Choroid plexus epithelial cell (primary cell): ENCODE results near the gene CYB5R3.
"Not testable (repeated sequence)": the region's sequence is repeated elsewhere in the genome, so short reads cannot be mapped to it uniquely, and the experiment has no call there.

Experiments
- DNase-seq: peaks from one replicate; pipeline ENCODE4 v3.0.0-alpha.2; 2010; ENCODE audit warnings: low read depth
- H3K4me3 ChIP-seq: 2 replicates; pipeline ENCODE4 v1.5.1; 2011; ENCODE audit warnings: low read depth, mild to moderate bottlenecking, control low read depth, low read length, moderate library complexity
- TF ChIP-seq, protein P1 (sequence below): conservative IDR thresholded peaks from 2 replicates; pipeline ENCODE4 v1.5.1; 2011; ENCODE audit warnings: low read depth, mild to moderate bottlenecking, control low read depth, inconsistent platforms, low read length, moderate library complexity

Gene CYB5R3

DNA sequence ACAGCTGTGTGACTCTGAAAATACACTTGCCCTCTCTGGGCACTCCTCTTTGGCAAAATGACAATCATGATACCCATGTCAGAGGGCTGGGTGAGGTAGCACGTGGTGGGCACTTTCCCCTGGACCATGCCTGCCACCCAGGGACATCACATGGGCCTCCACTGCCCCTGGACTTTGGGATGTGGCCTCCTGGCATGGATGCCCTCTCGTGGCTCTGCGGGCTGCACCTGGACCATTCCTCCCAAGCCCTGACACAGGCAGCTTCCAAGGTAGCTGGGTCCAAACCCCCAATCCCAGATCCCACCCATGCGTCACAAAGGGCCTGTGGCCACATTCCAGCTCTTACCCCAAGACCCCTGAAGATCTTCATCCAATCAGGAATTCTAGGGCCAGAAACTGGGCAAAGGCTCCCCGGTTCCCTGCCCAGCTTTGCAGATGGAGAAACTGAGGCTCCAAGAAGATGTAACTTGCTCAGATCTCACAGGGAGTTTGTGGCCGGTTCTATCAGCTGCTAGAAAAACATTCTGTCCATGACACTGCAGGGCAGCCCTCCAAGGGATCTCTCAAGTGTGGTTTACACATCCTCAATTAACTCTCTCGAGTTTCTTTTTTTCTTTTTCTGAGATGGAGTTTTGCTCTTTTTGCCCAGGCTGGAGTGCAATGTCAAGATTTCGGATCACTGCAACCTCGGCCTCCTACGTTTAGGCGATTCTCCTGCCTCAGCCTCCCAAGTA is 35.4 kb upstream of the CYB5R3 start:
- TF ChIP-seq, protein P1, sequence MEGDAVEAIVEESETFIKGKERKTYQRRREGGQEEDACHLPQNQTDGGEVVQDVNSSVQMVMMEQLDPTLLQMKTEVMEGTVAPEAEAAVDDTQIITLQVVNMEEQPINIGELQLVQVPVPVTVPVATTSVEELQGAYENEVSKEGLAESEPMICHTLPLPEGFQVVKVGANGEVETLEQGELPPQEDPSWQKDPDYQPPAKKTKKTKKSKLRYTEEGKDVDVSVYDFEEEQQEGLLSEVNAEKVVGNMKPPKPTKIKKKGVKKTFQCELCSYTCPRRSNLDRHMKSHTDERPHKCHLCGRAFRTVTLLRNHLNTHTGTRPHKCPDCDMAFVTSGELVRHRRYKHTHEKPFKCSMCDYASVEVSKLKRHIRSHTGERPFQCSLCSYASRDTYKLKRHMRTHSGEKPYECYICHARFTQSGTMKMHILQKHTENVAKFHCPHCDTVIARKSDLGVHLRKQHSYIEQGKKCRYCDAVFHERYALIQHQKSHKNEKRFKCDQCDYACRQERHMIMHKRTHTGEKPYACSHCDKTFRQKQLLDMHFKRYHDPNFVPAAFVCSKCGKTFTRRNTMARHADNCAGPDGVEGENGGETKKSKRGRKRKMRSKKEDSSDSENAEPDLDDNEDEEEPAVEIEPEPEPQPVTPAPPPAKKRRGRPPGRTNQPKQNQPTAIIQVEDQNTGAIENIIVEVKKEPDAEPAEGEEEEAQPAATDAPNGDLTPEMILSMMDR: no peak
- peak; percentile 68 for DNase-seq
- no peak overlapping the region for H3K4me3 ChIP-seq

DNA sequence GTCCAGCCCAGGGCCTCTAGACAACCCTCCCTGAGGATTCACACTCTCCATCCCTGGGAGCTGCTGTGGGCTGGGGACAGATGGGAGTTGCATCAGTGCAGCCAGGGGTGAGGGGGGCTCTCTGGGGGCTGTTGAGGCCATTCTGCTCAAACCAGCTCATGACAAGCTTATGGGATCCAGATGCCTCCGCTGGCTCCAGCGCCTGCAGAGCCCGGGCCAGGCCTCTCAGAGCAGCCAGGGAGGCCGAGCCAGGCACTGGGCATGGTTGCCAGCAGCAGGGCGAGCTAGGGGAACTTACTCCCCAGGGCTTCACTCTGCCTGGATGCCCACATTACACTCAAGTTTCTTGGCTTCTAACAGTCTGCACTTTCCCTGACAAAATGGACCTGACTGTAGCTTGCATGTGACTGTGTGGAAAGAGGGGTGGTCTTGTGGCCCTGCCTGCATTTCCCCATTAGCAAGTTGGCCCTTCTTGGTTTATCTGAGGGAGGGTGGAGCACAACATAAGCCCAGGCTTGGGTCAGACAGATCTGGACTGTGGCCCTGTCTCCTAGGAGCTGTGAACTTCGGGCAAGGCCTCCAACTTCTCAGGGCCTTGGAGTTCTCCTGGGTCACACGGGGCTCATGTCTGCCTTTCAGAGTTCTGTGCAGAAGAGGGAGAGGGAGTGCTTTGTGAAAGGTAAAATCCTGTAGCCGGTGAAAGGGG is 34.5 kb upstream of the CYB5R3 start:
- DNase-seq: no peak
- H3K4me3 ChIP-seq: no peak overlapping the region
- TF ChIP-seq, protein P1: no peak

DNA sequence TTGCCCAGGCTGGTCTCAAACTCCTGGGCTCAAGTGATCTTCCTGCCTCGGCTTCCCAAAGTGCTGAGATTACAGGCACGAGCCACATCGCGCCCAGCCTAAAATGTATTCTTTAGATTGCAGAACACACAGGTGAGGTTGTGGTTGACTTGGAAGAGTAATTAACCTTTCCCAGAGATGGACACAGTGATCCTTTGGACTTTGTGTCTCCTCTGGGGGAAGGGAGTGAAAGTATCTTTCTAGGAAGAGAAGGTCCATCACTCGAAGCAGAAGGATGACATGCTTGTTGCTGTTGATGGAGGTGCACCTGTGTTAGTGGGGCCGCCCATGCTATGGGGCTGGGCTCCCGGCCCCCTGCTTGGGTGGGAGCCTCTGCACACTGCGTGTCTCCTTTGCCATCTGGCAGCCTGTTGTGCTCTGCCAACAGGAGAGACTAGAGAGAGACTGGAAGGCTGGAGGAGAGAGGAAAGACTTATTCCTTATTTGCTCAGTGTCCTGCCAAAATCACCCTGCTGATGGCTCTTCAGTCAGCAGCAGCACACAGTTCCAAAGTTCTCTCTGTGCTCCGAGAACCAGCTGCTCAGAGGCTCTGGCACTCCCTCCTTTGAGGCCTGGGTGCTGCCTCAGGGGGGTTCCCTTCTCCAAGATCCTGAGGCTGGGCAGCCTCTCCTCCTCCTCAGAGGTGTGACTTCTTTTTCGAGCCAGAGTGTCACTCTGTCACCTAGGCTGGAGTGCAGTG is 33.1 kb upstream of the CYB5R3 start:
- no peak for DNase-seq
- TF ChIP-seq, protein P1: no peak
- H3K4me3 ChIP-seq: no peak overlapping the region

DNA sequence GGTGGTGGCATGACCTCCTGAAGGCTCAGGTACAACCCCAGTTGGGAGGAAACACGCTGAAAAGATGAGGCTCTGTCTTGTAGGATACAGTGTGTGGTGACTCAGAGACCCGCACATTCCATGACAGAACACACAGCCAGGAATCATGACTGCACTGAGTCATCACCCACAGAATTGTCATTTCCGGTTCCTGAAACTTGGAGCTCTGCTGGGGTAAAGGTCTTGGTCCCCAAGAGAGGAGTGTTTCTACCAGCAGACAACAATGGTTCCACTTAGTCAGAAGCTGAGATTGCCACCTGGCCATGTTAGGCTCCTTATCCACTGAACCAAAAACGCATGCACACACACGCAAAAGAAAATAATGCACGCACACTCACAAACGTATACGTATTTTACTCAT is 31.5 kb upstream of the CYB5R3 start:
- TF ChIP-seq, protein P1: no peak
- no peak overlapping the region for H3K4me3 ChIP-seq
- DNase-seq: peak; percentile 97

DNA sequence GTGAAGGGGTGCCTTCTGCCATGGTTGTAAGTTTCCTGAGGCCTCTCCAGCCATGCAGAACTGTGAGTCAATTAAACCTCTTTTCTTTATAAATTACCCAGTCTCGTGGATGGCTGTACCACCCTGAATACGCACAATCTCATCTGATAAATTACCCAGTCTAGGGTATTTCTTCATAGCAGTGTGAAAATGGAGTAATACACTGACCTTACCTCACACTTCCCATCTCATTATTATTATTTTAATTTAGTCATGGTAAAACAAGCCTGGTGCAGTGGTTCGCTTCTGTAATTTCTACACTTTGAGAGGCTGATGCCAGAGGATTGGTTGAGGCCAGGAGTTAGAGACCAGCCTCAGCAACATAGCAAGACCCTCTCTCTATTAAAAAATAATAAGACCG is 30.5 kb upstream of the CYB5R3 start:
- DNase-seq: no peak
- TF ChIP-seq, protein P1: no peak

DNA sequence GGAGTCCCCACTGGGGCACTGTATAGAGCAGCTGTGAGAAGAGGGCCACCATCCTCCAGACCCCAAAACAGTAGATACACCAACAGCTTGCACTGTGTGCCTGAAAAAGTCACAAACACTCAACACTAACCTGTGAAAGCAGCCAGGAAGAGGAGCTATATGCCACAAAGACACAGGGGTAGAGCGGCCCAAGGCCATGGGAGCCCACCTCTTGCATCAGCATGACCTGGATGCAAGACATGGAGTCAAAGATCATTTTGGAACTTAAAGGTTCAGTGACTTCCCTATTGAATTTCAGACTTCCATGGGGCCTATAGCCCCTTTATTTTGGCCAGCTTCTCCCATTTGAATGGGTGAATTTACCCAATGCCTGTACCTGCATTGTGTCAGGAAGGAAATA is 29.7 kb upstream of the CYB5R3 start:
- TF ChIP-seq, protein P1: no peak
- no peak for DNase-seq

More for the DNA sequence above, 30.5 kb upstream of the CYB5R3 start:
- H3K4me3 ChIP-seq: no peak overlapping the region

DNA sequence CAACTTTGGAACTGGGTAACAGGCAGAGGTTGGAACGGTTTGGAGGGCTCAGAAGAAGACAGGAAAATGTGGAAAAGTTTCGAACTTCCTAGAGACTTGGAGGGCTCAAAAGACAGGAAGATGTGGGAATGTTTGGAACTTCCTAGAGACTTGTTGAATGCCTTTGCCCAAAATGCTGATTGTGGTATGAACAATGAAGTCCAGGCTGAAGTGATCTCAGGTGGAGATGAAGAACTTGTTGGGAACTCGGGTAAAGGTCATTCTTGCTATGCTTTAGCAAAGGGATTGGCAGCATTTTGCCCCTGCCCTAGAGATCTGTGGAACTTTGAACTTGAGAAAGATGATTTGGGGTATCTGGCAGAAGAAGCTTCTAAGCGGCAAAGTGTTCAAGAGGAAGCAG is 28.7 kb upstream of the CYB5R3 start:
- not testable (repeated sequence) for H3K4me3 ChIP-seq, DNase-seq

More for the DNA sequence above, 29.7 kb upstream of the CYB5R3 start:
- H3K4me3 ChIP-seq: no peak overlapping the region
